ENCODE data around the gene LMO1.

DNA sequence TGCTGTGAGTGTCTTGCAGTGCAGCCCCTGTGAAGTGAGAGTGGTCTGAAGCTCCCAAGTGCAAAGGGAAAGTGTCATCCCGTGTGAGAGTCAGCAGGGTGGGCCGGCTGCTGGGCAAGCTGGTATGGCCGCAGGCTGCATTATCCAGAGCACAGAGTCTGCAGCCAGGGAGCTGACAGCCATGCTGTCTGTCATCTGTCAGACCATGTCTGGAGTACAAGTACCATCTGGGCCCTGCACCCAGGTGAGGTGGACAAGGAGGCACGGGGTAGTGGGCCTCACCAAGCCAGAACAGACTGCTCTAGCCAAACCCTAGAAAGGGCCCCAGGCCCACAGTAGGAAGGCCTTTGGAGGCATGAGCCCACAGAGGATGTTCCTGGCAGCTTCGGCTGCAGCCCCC lies 20.2 kb downstream of the LMO1 start:
- TF ChIP-seq CEBPB (IDR thresholded peaks at IDR 0.05; ENCODE audit: low read depth) (no peak), POLR2AphosphoS5 (IDR thresholded peaks at IDR 0.05; ENCODE audit: low read depth, low read length) (no peak), YY1 (IDR thresholded peaks at IDR 0.05; ENCODE audit: extremely low read depth, insufficient replicate concordance, low read depth, low read length) (no peak), EZH2 (IDR thresholded peaks at IDR 0.05) (no peak), RAD21 (IDR thresholded peaks at IDR 0.05; ENCODE audit: low read depth) (no peak), CBX3 (IDR thresholded peaks at IDR 0.05; ENCODE audit: low read depth) (no peak), TCF7L2 (IDR thresholded peaks at IDR 0.05; ENCODE audit: borderline replicate concordance, extremely low read depth, insufficient read depth, insufficient read length) (no peak), EGR1 (IDR thresholded peaks at IDR 0.05; ENCODE audit: low read depth) (no peak), FOSL1 (IDR thresholded peaks at IDR 0.05; ENCODE audit: low read depth) (no peak)
- TF ChIP-seq, protein P1, sequence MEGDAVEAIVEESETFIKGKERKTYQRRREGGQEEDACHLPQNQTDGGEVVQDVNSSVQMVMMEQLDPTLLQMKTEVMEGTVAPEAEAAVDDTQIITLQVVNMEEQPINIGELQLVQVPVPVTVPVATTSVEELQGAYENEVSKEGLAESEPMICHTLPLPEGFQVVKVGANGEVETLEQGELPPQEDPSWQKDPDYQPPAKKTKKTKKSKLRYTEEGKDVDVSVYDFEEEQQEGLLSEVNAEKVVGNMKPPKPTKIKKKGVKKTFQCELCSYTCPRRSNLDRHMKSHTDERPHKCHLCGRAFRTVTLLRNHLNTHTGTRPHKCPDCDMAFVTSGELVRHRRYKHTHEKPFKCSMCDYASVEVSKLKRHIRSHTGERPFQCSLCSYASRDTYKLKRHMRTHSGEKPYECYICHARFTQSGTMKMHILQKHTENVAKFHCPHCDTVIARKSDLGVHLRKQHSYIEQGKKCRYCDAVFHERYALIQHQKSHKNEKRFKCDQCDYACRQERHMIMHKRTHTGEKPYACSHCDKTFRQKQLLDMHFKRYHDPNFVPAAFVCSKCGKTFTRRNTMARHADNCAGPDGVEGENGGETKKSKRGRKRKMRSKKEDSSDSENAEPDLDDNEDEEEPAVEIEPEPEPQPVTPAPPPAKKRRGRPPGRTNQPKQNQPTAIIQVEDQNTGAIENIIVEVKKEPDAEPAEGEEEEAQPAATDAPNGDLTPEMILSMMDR (IDR thresholded peaks at IDR 0.05 in 2 of 3, conservative IDR thresholded peaks at IDR 0.05 in 1 of 3; ENCODE audit: borderline replicate concordance in 1 of 3, insufficient read depth in 1 of 3, low read depth in 2 of 3, low read length in 2 of 3): no peak
- TF ChIP-seq, protein P2, sequence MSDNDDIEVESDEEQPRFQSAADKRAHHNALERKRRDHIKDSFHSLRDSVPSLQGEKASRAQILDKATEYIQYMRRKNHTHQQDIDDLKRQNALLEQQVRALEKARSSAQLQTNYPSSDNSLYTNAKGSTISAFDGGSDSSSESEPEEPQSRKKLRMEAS (IDR thresholded peaks at IDR 0.05): no peak

Data from HCT116 (cell line).